Fibroblast of villous mesenchyme (primary cell): ENCODE data around the gene SMCO2. TPM values are rescaled to one million over a fixed set of nuclear protein-coding genes. Genes with fewer than 3 reads are reported as not detected.
A peak's percentile ranks its signal among the peaks of the same experiment; 100 is the strongest.

ENCODE experiments used
- DNase-seq: peaks from one replicate; pipeline ENCODE4 v3.0.0-alpha.2; 2010; ENCODE audit warnings: low read depth
- H3K4me3 ChIP-seq: 2 replicates; pipeline ENCODE4 v1.5.1; 2011; ENCODE audit warnings: low read depth, mild to moderate bottlenecking, low read length
- CTCF ChIP-seq: IDR thresholded peaks from 2 replicates; pipeline ENCODE4 v1.5.1; 2012; ENCODE audit warnings: low read depth, mild to moderate bottlenecking, low read length; ENCODE audit not compliant: insufficient read depth
- total RNA-seq: library from RNA; depleted of rRNA; stranded (reverse); fragments of >200 nt; gene quantifications from 2 replicates; pipeline ENCODE4 v1.2.3, GENCODE V29; 2012

Gene SMCO2
- total RNA-seq, 1 donor = not detected

GRCh38 chr12:27434673-27435565, 11.6 kb upstream of the SMCO2 start:
- no peak overlapping the region for H3K4me3 ChIP-seq
- TF ChIP-seq CTCF = peak; percentile 73
- DNase-seq = no peak

- no peak for DNase-seq
- no peak for TF ChIP-seq CTCF
Observed at GRCh38 chr12:27436029-27436428, 10.5 kb upstream of the SMCO2 start.

GRCh38 chr12:27436768-27437167, 9.8 kb upstream of the SMCO2 start:
- H3K4me3 ChIP-seq = no peak overlapping the region
- TF ChIP-seq CTCF = no peak
- no peak for DNase-seq

More at GRCh38 chr12:27436029-27436428, 10.5 kb upstream of the SMCO2 start:
- H3K4me3 ChIP-seq = no peak overlapping the region

GRCh38 chr12:27437839-27438238, 8.7 kb upstream of the SMCO2 start:
- no peak overlapping the region for H3K4me3 ChIP-seq
- DNase-seq = no peak
- no peak for TF ChIP-seq CTCF

- no peak overlapping the region for H3K4me3 ChIP-seq
- no peak for TF ChIP-seq CTCF
- no peak for DNase-seq
Observed at GRCh38 chr12:27447761-27448160, 1.2 kb downstream of the SMCO2 start.

GRCh38 chr12:27449026-27449425, 2.5 kb downstream of the SMCO2 start:
- no peak overlapping the region for H3K4me3 ChIP-seq
- DNase-seq = no peak
- TF ChIP-seq CTCF = no peak
